Measurements from ENCODE around the gene ZSCAN23. TPM values are rescaled to one million over a fixed set of nuclear protein-coding genes. Genes with fewer than 3 reads are reported as not detected.
"Not testable (repeated sequence)": the region's sequence is repeated elsewhere in the genome, so short reads cannot be mapped to it uniquely, and the experiment has no call there.

The ZSCAN23 gene
- total RNA-seq, 1 donor = 4.3 TPM

GRCh38 chr6:28408076-28408802 lies 35.1 kb downstream of the ZSCAN23 start:
- DNase-seq (ENCODE audit: low read depth) = no peak
- H3K4me3 ChIP-seq (ENCODE audit: low read depth, low read length) = no peak overlapping the region
- TF ChIP-seq CTCF (IDR thresholded peaks at IDR 0.05; ENCODE audit: insufficient read depth, low read depth, low read length) = no peak

DNA sequence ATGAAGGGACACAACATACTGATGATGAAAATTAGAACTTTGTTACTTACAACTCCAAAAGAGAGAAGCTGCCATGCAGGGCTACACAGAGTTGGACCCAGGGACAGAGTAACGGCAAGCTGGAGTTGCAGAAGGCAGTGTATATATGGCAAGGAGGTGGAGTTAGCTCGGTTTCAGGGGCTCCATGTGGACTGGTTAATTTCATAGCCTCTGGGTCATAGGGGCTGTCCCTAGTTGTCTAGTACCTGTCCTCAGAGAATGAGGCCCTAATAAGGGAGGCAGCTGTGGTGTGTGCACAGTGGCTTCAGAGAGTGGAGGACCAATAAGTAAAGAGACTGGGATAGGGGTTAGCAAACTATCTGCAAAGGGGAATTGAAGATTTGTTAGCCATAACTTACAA lies 35.9 kb downstream of the ZSCAN23 start:
- DNase-seq (ENCODE audit: low read depth) = no peak
- no peak for TF ChIP-seq CTCF (IDR thresholded peaks at IDR 0.05; ENCODE audit: insufficient read depth, low read depth, low read length)
- H3K4me3 ChIP-seq (ENCODE audit: low read depth, low read length) = no peak overlapping the region

DNA sequence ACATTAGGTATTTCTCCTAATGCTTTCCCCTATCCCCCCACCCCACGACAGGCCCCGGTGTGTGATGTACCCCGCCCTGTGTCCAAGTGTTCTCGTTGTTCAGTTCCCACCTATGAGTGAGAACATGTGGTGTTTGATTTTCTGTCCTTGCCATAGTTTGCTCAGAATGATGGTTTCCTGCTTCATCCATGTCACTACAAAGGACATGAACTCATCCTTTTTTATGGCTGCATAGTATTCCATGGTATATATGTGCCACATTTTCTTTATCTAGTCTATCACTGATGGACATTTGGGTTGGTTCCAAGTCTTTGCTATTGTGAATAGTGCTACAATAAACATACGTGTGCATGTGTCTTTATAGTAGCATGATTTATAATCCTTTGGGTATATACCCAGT lies 39.4 kb downstream of the ZSCAN23 start:
- DNase-seq (ENCODE audit: low read depth); H3K4me3 ChIP-seq (ENCODE audit: low read depth, low read length): not testable (repeated sequence)

- TF ChIP-seq CTCF (IDR thresholded peaks at IDR 0.05; ENCODE audit: insufficient read depth, low read depth, low read length) = no peak
- no peak overlapping the region for H3K4me3 ChIP-seq (ENCODE audit: low read depth, low read length)
- no peak for DNase-seq (ENCODE audit: low read depth)
Measured at GRCh38 chr6:28402197-28402596, 41.1 kb downstream of the ZSCAN23 start.

- H3K4me3 ChIP-seq (ENCODE audit: low read depth, low read length) = no peak overlapping the region
- no peak for DNase-seq (ENCODE audit: low read depth)
- no peak for TF ChIP-seq CTCF (IDR thresholded peaks at IDR 0.05; ENCODE audit: insufficient read depth, low read depth, low read length)
Measured at GRCh38 chr6:28401172-28401571, 42.1 kb downstream of the ZSCAN23 start.

DNA sequence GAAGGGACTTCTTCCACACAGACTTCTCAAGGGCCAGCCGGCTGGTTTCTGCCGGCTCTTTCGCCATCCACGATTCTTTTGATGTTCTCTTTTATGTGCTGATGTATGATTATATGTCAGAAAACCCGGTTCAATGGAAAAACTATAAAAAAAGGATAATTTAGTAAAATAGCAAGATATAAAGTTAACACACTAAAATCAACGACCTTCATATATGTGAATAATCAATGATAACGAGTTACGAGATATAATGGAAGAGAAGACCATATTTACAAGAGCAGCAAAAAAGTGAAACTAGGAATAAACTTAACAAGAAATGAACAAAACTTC lies 43.2 kb downstream of the ZSCAN23 start:
- peak overlapping the region; percentile 81 for H3K4me3 ChIP-seq (ENCODE audit: low read depth, low read length)
- no peak for TF ChIP-seq CTCF (IDR thresholded peaks at IDR 0.05; ENCODE audit: insufficient read depth, low read depth, low read length)
- DNase-seq (ENCODE audit: low read depth) = no peak

GRCh38 chr6:28399350-28400121 lies 43.8 kb downstream of the ZSCAN23 start, which contains the start of gene ZSCAN12:
Gene ZSCAN12, minus strand, starts transcription at chr6:28399747. Its CDS starts 1,342 bp downstream, at chr6:28398405.
- DNase-seq (ENCODE audit: low read depth) = peak; percentile 81
- TF ChIP-seq CTCF (IDR thresholded peaks at IDR 0.05; ENCODE audit: insufficient read depth, low read depth, low read length) = peak; percentile 61

More at GRCh38 chr6:28399350-28400121, 43.8 kb downstream of the ZSCAN23 start, which contains the start of gene ZSCAN12:
- peak within 1 kb of the TSS; percentile 81 for H3K4me3 ChIP-seq (ENCODE audit: low read depth, low read length)

Data from fibroblast of villous mesenchyme (primary cell).